Airway epithelial cell (primary cell): ENCODE measurements around the gene STT3A. TPM values are rescaled to one million over a fixed set of nuclear protein-coding genes. Genes with fewer than 3 reads are reported as not detected.

Experiments
- total RNA-seq: library from RNA; depleted of rRNA; stranded (reverse); fragments of >200 nt; gene quantifications from 2 replicates; pipeline ENCODE4 v1.2.3, GENCODE V29; 2015

The STT3A gene
- total RNA-seq: 120 and 140 TPM in 2 replicates

GRCh38 chr11:125592305-125593113 lies at the start of gene STT3A:
Gene STT3A, plus strand, starts transcription at chr11:125592852. Its CDS starts 3,064 bp downstream, at chr11:125595916.

DNA sequence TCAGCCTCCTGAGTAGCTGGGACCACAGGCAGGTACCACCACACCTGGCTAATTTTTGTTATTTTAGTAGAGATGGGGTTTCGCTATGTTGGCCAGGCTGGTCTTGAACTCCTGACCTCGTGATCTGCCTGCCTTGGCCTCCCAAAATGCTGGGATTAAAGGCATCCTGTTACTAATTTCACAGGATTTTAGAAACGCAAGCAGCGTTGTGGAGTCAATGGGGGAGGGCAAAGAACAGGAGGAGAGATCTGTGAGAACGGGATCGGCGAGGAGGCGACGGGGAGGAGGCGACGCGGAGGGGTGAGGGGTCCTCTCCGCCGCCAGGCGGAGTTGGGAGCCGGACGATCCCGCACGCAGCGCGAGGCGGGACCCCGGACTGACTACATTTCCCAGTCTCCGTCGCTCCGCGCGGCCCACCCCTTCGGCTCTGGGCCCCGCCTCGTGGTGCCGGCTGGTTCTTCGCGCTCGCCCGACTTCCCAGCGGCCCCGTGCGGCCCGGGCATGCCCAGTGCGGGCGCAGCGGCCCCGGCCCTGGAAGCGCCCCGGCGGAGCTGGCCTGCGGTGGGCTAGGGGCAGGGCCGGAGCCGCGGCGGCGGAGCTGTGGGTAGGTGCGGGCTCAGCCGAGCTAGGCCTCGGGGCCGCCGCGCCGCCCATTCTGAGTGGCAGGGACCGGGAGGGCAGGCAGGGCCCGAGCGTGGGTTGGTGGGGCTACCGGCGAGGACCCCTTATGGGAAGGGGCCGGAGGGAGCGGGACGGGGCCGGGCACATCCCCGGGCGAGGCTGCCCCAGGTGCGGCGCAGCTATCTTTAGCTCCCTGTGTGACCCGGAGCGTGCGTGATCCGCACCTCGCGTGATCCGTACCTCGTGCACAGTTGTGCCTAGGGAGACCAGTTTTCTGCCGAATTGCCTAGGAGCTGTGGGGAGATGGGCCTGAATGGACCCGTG lies 23.4 kb upstream of the STT3A start, which contains the start of gene EI24:
Gene EI24 (plus strand): TSS at position 508 of the 945 bp plus-strand sequence. CDS start 3,051 bp downstream, outside the sequence.

GRCh38 chr11:125624756-125625213 lies 32.1 kb downstream of the STT3A start, which contains the start of gene CHEK1:
Gene CHEK1, plus strand, starts transcription at chr11:125625163. Its CDS starts 1,606 bp downstream, at chr11:125626769.

Other genes starting within 250 kb of the STT3A start
- gene FEZ1, start 96.6 kb upstream of the STT3A start, total RNA-seq: 65.6 and 86.0 TPM in 2 replicates
- gene EI24, start 23.4 kb upstream of the STT3A start, total RNA-seq: 184 and 201 TPM in 2 replicates
- gene CHEK1, start 32.3 kb downstream of the STT3A start, total RNA-seq: 28.4 and 29.5 TPM in 2 replicates
- not detected in 2 replicates for gene ACRV1, start 88.0 kb downstream of the STT3A start, total RNA-seq
- gene PATE1, start 153.4 kb downstream of the STT3A start, total RNA-seq: not detected in 2 replicates
- not detected in 2 replicates for gene PATE2, start 186.0 kb downstream of the STT3A start, total RNA-seq
- not detected in 2 replicates for gene PATE3, start 195.3 kb downstream of the STT3A start, total RNA-seq
- gene PATE4, start 240.5 kb downstream of the STT3A start, total RNA-seq: not detected in 2 replicates